Stomach (tissue), 9 donors: ENCODE data around the gene ZBTB22. TPM values are rescaled to one million over a fixed set of nuclear protein-coding genes. Genes with fewer than 3 reads are reported as not detected.
"Not testable (repeated sequence)": the region's sequence is repeated elsewhere in the genome, so short reads cannot be mapped to it uniquely, and the experiment has no call there.

Source experiments
- DNase-seq, 2 donors: peaks; one replicate each; pipeline versions ENCODE4 v3.0.0 to v3.0.0-alpha.2; 2013 to 2019
- H3K27ac ChIP-seq, 5 donors: fragments of 200-600 bp in 4 of 5; sonication (generic) in 4 of 5; one replicate each; pipeline ENCODE4 v1.5.1; 2013 to 2019; ENCODE audit warnings: mild to moderate bottlenecking in 1 of 5, moderate library complexity in 1 of 5
- H3K27me3 ChIP-seq, 3 donors: fragments of 200-600 bp; sonication (generic); one replicate each; pipeline ENCODE4 v1.5.1; 2017 to 2019; ENCODE audit warnings: mixed run types in 1 of 3
- H3K36me3 ChIP-seq, 4 donors: fragments of 200-600 bp; sonication (generic); 1 replicate in 3 of 4; 2 replicates in 1 of 4; pipeline ENCODE4 v1.5.1; 2016 to 2019
- H3K4me1 ChIP-seq, 4 donors: fragments of 200-600 bp; sonication (generic); one replicate each; pipeline ENCODE4 v1.5.1; 2016 to 2019
- H3K4me3 ChIP-seq, 4 donors: fragments of 200-600 bp; sonication (generic) in 3 of 4; one replicate each; pipeline ENCODE4 v1.5.1; 2016 to 2019; ENCODE audit warnings: mild to moderate bottlenecking in 1 of 4
- H3K9me3 ChIP-seq, 4 donors: fragments of 200-600 bp; sonication (generic); one replicate each; pipeline ENCODE4 v1.5.1; 2016 to 2019
- EP300 ChIP-seq: sonication (generic); formaldehyde crosslinking; IDR thresholded peaks from one replicate; pipeline ENCODE4 v1.6.1; 2017; ENCODE audit warnings: antibody characterized with exemption
- POLR2A ChIP-seq, 4 donors: fragments of 450-650 bp; IDR thresholded peaks; one replicate each; pipeline ENCODE4 v1.6.1; 2016; ENCODE audit warnings: antibody characterized with exemption in 4 of 4, control low read depth in 2 of 4, mild to moderate bottlenecking in 1 of 4, moderate library complexity in 1 of 4
- POLR2AphosphoS5 ChIP-seq, 3 donors: sonication (generic); formaldehyde crosslinking; IDR thresholded peaks; one replicate each; pipeline ENCODE4 v1.6.1; 2016; ENCODE audit warnings: antibody characterized with exemption in 3 of 3
- WGBS, 5 donors: extraction: QIAGEN DNeasy Blood & Tissue Kit in 3 of 5; methylation state at CpG; one replicate each; pipeline versions ENCODE4 v1.1.5 to v1.1.7; 2013 to 2018; 5-methylcytosine and 5-hydroxymethylcytosine counted together
- intact Hi-C: fragments of 100-400 bp; cut with DNase I; formaldehyde crosslinking; loops from one replicate; pipeline ENCODE4 v1.15.1; 2023; ENCODE audit warnings: low total_unique reads
- polyA plus RNA-seq, 3 donors: library from polyadenylated mRNA; stranded (reverse); fragments of 200-250 nt; gene quantifications; one replicate each; pipeline ENCODE4 v1.2.3, GENCODE V29; 2013
- total RNA-seq, 5 donors: library from RNA; depleted of rRNA; stranded (reverse); fragments of >200 nt; gene quantifications; one replicate each; pipeline versions ENCODE4 v1.1.0 to v1.2.3, GENCODE V29; 2014 to 2016
- TF ChIP-seq, protein P1 (sequence below), 7 experiments: fragments of 450-650 bp in 4 of 7; fragments of 200-600 bp in 3 of 7; sonication (generic) in 3 of 7; IDR thresholded peaks; one replicate each; pipeline ENCODE4 v1.5.1; 2016 to 2019; ENCODE audit warnings: antibody characterized with exemption in 7 of 7, control low read depth in 2 of 7, mild to moderate bottlenecking in 1 of 7
- donor health status: healthy with polysubstance abuse.
- donor health status: Bipolar disorder and iron deficiency.
- donor health status: healthy.

The ZBTB22 gene
- total and polyA plus RNA-seq, 8 donors, result 1.2 to 45.2 (median 11.1) TPM

DNA sequence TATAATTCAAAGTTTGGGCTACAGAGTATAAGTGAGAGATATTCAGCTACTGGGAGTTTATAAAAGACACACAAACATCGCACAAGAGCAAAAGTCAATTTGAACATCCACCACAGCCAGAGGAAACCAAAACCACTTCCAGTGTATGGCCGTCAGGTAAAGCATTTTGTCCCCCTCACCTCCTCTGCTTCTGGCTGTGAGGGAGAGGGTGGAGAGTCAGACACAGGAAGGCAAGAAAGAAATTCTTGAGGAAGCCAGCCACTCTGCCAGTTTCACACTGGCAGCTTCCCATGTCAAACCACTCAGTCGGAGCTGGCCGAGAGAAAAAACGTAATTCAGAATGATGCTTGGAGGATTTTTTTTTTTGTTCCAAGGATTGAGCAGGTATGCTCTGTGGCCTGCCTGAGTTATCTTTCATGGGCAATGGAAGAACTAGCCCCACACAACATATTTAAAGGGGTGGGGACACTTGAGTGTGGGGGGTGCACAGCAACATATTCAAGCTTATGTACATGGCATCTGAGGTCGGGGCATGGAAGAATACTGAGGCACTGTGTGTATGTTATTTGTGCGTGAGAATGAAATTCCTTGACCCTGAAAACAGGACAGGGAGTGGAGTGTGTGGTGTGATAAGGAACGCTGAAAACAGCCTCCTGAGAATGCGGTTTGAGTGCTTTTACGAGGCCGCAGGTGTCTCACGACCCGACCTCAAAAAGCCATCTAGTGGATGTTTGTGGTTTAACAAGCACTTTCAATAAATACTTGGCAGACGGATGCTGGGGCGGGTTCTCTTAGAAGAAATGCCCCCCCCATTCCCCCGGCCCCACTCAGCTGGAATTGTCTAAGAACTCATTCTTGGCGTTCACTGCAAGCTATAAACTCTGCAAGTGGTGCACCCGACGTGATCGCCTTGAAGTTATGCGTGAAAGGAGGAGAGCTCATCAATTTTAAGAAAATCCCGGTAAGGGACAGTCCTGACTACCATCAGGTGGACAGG is 27.5 kb upstream of the ZBTB22 start:
- Histone ChIP-seq H3K36me3 (no peaks in the 10 kb centered on the region), H3K4me3 (peak overlapping the region in 2 of 4 donors; percentile 3 to 13), H3K4me1 (peaks cover 0 to 16% (median 12%) of the 10 kb centered on the region in 4 donors), H3K9me3 (no peaks in the 10 kb centered on the region), H3K27ac (peak overlapping the region in 4 of 5 donors; percentile 49 to 63 (median 52)), H3K27me3 (no peaks in the 10 kb centered on the region)
- 11 to 16% (median 13%) methylated on average over 22 of the region's 22 CpGs for WGBS, 5 donors
- TF ChIP-seq POLR2AphosphoS5 (IDR thresholded peaks at IDR 0.05), result peak in 2 of 3 donors; percentile 10 to 14
- TF ChIP-seq EP300, result no peak
- TF ChIP-seq, protein P1, sequence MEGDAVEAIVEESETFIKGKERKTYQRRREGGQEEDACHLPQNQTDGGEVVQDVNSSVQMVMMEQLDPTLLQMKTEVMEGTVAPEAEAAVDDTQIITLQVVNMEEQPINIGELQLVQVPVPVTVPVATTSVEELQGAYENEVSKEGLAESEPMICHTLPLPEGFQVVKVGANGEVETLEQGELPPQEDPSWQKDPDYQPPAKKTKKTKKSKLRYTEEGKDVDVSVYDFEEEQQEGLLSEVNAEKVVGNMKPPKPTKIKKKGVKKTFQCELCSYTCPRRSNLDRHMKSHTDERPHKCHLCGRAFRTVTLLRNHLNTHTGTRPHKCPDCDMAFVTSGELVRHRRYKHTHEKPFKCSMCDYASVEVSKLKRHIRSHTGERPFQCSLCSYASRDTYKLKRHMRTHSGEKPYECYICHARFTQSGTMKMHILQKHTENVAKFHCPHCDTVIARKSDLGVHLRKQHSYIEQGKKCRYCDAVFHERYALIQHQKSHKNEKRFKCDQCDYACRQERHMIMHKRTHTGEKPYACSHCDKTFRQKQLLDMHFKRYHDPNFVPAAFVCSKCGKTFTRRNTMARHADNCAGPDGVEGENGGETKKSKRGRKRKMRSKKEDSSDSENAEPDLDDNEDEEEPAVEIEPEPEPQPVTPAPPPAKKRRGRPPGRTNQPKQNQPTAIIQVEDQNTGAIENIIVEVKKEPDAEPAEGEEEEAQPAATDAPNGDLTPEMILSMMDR (IDR thresholded peaks at IDR 0.05), result peak in 5 of 7 experiments; percentile 37 to 60 (median 57)
- peak; percentile 66 to 91 for DNase-seq
- intact Hi-C loops, result no loop called here

DNA sequence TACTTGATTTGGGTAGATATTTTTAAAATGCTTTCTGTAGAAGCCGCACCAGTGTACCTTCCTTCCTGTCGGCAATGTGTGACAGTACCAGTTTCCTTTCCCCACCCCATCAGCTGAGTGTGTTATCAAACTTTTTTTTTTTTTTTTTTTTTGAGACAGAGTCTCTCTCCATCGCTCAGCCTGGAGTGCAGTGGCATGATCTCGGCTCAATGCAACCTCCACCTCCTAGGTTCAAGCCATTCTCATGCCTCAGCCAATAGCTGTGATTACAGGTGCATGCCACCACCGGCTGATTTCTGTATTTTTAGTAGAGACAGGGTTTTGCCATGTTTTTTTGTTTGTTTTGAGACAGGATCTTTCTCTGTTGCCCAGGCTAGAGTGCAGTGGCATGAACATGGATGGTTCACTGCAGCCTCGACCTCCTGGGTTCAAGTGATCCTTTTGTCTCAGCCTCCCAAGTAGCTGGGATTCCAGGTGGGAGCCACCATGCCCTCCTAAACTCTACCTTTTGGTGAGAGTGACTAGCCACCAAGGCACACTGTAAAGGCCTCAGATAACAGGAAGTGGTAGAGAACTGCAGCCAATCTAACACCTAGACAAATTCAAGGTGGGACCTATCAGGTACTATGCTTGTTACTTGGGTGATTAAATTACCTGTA is 26.5 kb upstream of the ZBTB22 start:
- H3K27ac ChIP-seq, result peak overlapping the region in 4 of 5 donors; percentile 49 to 68 (median 58)
- no peaks in the 10 kb centered on the region for H3K9me3 ChIP-seq
- no peak for TF ChIP-seq EP300
- no peak for TF ChIP-seq POLR2AphosphoS5 (IDR thresholded peaks at IDR 0.05)
- TF ChIP-seq, protein P1 (IDR thresholded peaks at IDR 0.05), result no peak
- no peak for TF ChIP-seq POLR2A (IDR thresholded peaks at IDR 0.05)
- 61 to 75% (median 66%) methylated on average over 6 of the region's 6 CpGs for WGBS, 5 donors
- intact Hi-C loops, result no loop called here
- no peak overlapping the region for H3K4me3 ChIP-seq
- H3K36me3 ChIP-seq, result no peaks in the 10 kb centered on the region
- H3K4me1 ChIP-seq, result peaks cover 0 to 16% (median 12%) of the 10 kb centered on the region in 4 donors
- DNase-seq, result peak in 1 of 2 donors; percentile 60
- H3K27me3 ChIP-seq, result no peaks in the 10 kb centered on the region

DNA sequence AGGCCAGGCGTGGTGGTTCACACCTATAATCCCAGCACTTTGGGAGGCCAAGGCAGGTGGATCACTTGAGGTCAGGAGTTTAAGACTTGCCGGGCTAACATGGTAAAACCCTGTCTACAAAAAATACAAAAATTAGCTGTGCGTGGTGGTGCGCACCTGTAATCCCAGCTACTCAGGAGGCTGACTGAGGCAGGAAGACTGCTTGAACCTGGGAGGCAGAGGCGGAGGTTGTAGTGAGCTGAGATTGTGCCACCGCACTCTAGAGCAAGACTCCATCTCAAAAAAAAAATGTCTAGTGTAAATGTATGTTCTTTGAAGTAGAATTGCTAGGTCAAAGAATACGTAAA is 26.0 kb upstream of the ZBTB22 start:
- H3K27me3 ChIP-seq, H3K4me3 ChIP-seq, intact Hi-C loops, H3K36me3 ChIP-seq, DNase-seq, H3K9me3 ChIP-seq: not testable (repeated sequence)
- Histone ChIP-seq H3K27ac (peak overlapping the region in 3 of 5 donors; percentile 28 to 68 (median 39)), H3K4me1 (peaks cover 0 to 16% (median 12%) of the 10 kb centered on the region in 4 donors)
- 86 to 92% (median 91%) methylated on average over 7 of the region's 7 CpGs for WGBS, 5 donors

DNA sequence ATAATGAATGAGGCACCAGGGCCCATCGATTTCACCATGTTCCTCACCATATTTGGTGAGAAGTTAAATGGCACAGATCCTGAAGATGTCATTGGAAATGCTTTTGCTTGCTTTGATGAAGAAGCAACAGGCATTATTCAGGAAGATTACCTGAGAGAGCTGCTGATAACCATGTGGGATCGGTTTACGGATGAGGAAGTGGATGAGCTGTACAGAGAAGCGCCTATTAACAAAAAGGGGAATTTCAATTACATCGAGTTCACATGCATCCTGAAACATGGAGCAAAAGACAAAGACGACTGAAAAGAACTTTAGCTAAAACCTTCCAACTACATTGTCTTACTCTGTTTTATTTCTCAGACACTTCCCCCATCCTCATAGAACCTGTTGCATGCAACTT is 21.6 kb upstream of the ZBTB22 start:
- H3K27ac ChIP-seq, result no peak overlapping the region
- WGBS, 5 donors, result 74 to 85% (median 83%) methylated on average over 6 of the region's 6 CpGs
- H3K9me3 ChIP-seq, result no peaks in the 10 kb centered on the region
- intact Hi-C loops, result no loop called here
- TF ChIP-seq POLR2AphosphoS5 (IDR thresholded peaks at IDR 0.05) (no peak), POLR2A (IDR thresholded peaks at IDR 0.05) (no peak), EP300 (no peak)
- TF ChIP-seq, protein P1 (IDR thresholded peaks at IDR 0.05), result no peak
- H3K4me1 ChIP-seq, result no peaks in the 10 kb centered on the region
- no peaks in the 10 kb centered on the region for H3K27me3 ChIP-seq
- no peak for DNase-seq
- no peak overlapping the region for H3K4me3 ChIP-seq
- H3K36me3 ChIP-seq, result no peaks in the 10 kb centered on the region
